GM06990 (cell line): ENCODE measurements around the gene AMFR.

Experiments
- DNase-seq: peaks from one replicate; pipeline ENCODE4 v3.0.0-alpha.2; 2011; ENCODE audit not compliant: insufficient read length; ENCODE audit errors: extremely low read depth
- H3K27me3 ChIP-seq: replicated peaks from 2 replicates; pipeline ENCODE4 v1.6.0; 2011; ENCODE audit warnings: low read length; ENCODE audit not compliant: control insufficient read depth, insufficient read depth
- H3K36me3 ChIP-seq: 2 replicates; pipeline ENCODE4 v1.5.1; 2011; ENCODE audit warnings: low read length; ENCODE audit not compliant: control insufficient read depth, insufficient read depth
- H3K4me3 ChIP-seq: replicated peaks from 2 replicates; pipeline ENCODE4 v1.5.1; 2011; ENCODE audit warnings: low read depth, mild to moderate bottlenecking, control low read depth, low read length
- TF ChIP-seq, protein P1 (sequence below): IDR thresholded peaks from 2 replicates; pipeline ENCODE4 v1.5.1; 2011; ENCODE audit warnings: low read length, control low read depth, mild to moderate bottlenecking, inconsistent platforms; ENCODE audit not compliant: insufficient read depth, poor library complexity, severe bottlenecking

The AMFR gene

DNA sequence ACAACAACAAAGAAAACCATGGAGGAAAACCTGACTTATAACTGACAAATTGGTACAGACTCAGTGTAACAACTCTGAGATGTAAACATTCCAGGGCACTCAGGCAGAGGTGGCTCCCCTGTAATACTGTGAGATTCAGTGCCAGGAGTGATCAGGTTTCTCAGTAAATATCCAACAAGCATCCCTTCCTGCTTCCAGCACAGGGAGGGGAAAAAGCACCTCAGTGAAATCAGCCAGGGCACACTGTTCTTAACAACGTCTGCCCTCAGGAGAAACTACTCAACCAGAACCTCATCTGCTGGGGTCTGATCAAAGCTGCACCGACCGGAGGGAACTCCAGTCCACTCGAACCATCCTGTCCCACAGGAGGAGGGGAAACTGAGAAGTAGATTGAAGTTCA is 52.3 kb downstream of the AMFR start:
- DNase-seq = no peak
- Histone ChIP-seq H3K4me3 (no peak overlapping the region), H3K27me3 (no peaks in the 10 kb centered on the region)

DNA sequence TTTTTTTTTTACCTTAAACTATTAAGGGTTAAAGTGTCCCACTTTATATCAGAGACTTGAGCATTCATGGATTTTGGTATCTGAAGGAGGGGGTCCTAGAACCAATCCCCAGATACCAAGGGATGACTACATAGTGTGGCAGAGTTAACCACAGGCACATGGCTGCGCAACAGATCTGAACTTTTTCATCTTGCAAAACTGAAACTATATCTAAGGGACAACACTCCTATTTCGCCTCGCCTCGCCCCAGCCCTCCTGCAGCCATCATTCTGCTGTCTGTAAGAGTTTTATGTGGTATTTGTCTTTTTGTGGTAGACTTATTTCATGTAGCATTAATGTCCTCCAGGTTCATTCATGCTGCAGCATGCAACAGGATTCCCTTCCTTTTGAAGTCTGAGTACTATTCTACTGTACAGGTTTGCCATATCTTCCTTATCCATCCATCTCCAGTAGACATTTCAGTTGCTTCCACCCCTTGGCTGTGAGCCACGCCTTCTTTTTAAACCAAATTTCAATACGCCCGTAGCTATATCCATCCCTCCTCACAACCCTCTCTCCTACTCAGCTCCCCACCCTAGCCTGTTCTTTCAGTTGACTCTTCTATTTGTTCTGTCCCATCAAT is 53.2 kb downstream of the AMFR start:
- no peak overlapping the region for H3K4me3 ChIP-seq
- DNase-seq = no peak
- H3K27me3 ChIP-seq = no peaks in the 10 kb centered on the region
- peaks cover 3% of the 10 kb centered on the region for H3K36me3 ChIP-seq
- TF ChIP-seq, protein P1, sequence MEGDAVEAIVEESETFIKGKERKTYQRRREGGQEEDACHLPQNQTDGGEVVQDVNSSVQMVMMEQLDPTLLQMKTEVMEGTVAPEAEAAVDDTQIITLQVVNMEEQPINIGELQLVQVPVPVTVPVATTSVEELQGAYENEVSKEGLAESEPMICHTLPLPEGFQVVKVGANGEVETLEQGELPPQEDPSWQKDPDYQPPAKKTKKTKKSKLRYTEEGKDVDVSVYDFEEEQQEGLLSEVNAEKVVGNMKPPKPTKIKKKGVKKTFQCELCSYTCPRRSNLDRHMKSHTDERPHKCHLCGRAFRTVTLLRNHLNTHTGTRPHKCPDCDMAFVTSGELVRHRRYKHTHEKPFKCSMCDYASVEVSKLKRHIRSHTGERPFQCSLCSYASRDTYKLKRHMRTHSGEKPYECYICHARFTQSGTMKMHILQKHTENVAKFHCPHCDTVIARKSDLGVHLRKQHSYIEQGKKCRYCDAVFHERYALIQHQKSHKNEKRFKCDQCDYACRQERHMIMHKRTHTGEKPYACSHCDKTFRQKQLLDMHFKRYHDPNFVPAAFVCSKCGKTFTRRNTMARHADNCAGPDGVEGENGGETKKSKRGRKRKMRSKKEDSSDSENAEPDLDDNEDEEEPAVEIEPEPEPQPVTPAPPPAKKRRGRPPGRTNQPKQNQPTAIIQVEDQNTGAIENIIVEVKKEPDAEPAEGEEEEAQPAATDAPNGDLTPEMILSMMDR = no peak

More for the DNA sequence above, 52.3 kb downstream of the AMFR start:
- TF ChIP-seq, protein P1 = no peak
- peaks cover 2% of the 10 kb centered on the region for H3K36me3 ChIP-seq

DNA sequence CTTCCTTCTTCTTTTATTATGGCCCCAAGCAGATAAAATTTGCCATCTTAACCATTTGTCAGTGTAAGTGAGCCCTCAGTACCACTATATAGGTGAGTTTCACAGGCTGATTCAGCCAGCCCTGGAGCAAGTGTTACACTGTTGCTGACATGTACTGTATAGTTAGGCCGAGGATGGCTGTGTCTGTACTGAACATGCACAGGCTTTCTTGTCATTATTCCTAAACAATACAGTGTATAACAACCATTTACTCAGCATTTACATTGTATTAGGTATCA is 53.7 kb downstream of the AMFR start:
- Histone ChIP-seq H3K4me3 (no peak overlapping the region), H3K27me3 (no peaks in the 10 kb centered on the region), H3K36me3 (peaks cover 5% of the 10 kb centered on the region)
- DNase-seq = no peak
- TF ChIP-seq, protein P1 = no peak

DNA sequence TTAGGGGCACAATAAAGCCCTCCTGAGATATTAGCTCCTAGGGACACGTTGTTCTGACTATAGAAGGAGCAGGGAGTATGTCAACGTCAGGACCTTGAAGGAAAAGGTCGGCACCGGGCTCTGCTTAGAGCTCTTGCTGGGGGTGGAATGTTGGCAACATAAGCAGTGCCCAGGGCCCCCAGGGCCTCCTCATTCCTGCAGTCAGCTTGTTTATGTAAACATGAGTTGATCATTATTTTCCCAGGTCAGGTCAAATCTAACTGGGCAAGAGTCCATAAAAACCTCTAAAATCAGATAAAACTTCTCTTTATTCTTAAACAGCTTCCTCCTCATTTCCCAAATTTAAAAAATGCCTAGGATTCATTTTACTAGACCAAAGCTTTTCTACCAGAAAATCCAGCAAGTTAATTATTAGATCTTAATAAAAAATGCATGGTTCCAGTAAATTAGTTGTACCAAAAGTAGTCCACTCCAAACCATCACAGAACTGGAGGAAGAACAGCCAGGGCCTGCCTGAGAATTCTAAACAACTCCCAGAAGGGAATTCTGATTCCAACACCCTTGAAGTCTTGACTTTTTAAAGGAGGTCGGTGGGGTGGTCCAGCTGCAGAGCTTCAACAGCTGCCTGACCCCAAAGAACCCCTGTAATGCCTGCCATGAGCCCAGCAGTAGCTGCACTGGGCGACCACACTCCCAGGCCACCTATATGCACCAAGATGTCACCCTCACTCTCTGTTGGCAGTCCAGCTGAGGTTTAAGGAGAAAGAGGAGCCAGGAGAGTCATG is 54.3 kb downstream of the AMFR start:
- DNase-seq = no peak
- Histone ChIP-seq H3K4me3 (no peak overlapping the region), H3K27me3 (no peaks in the 10 kb centered on the region), H3K36me3 (peaks cover 7% of the 10 kb centered on the region)
- TF ChIP-seq, protein P1 = no peak

DNA sequence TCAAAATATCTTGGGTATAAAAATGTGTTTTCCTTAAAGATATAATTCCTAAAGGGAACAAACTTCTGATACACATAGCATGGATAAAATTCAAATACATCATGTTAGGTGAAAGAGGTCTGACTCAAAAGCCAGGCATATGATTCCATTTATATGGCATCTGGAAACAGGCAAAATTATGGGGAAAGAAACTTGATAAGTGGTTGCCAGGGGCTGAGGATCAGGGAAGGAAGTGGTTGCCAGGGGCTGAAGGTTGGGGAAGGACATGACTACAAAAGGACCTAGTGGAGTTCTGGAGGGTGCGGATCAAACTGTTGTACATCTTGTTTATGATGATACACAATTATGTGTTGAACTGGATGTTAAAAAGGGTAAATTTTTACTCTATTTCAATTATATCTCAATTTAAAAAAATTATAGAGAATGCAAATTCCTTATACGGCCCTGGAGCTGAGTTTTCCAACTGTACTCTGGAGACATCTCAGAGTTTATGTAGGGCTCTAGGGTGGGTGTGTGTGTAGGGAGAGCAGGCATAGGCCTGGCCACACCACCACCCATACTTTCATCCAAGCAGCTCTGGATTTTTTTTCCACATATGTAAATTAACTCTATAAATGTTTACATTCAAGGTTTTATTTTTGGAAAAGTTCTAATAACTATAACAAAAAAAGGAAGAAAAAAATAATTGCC is 55.0 kb downstream of the AMFR start:
- DNase-seq = no peak
- TF ChIP-seq, protein P1 = no peak
- Histone ChIP-seq H3K36me3 (peaks cover 9% of the 10 kb centered on the region), H3K4me3 (no peak overlapping the region), H3K27me3 (no peaks in the 10 kb centered on the region)
